Endothelial cell of umbilical vein (primary cell): ENCODE data around the gene MYD88. TPM values are rescaled to one million over a fixed set of nuclear protein-coding genes. Genes with fewer than 3 reads are reported as not detected.

Experiments used
- BruUV-seq: library from RNA; stranded (reverse); fragments of 400-500 nt; replicated peaks from 2 replicates; lab custom pipeline; 2021; lab: Mats Ljungman, UMichigan
- CTCF ChIA-PET: fragments of 300-600, 350-600 bp; sonication (Branson Sonifier 250); formaldehyde crosslinking; loops from one replicate; lab custom pipeline; 2021; ENCODE audit warnings: antibody characterized with exemption, inconsistent platforms; lab: Charles Lee
- POLR2A ChIA-PET: fragments of 300-600, 350-600 bp; sonication (Branson Sonifier 250); formaldehyde crosslinking; loops from one replicate; lab custom pipeline; 2021; ENCODE audit warnings: antibody characterized with exemption, inconsistent platforms; lab: Charles Lee
- DNase-seq: peaks from one replicate; pipeline ENCODE4 v3.0.0-alpha.2; 2011; ENCODE audit warnings: low read depth, low spot score
- FAIRE-seq: peaks from 2 replicates; lab custom pipeline; 2011; peaks lifted over from hg19 to GRCh38; lab: Jason Lieb, UNC
- H2AFZ ChIP-seq: 2 replicates; pipeline ENCODE4 v1.6.0; 2012; ENCODE audit warnings: low read depth, low read length, control low read depth, inconsistent platforms
- H3K27ac ChIP-seq: 2 replicates; pipeline ENCODE4 v1.5.1; 2011; ENCODE audit warnings: low read depth, mild to moderate bottlenecking, control low read depth, low read length, moderate library complexity; ENCODE audit not compliant: insufficient read depth
- H3K27me3 ChIP-seq, 2 experiments: 2 replicates each; pipeline versions ENCODE4 v1.6.0 to v1.6.1; 2011; ENCODE audit warnings: low read length in 2 of 2, mixed read lengths in 1 of 2; ENCODE audit not compliant: control insufficient read depth in 2 of 2, insufficient read depth in 2 of 2
- H3K36me3 ChIP-seq, 2 experiments: 2 replicates in 1 of 2; 3 replicates in 1 of 2; pipeline ENCODE4 v1.5.1; 2011; ENCODE audit warnings: low read length in 2 of 2, mild to moderate bottlenecking in 1 of 2, moderate library complexity in 1 of 2; ENCODE audit not compliant: control insufficient read depth in 2 of 2, insufficient read depth in 2 of 2; ENCODE audit errors: extremely low read depth in 1 of 2
- H3K4me1 ChIP-seq: 3 replicates; pipeline ENCODE4 v1.5.1; 2011; ENCODE audit warnings: mild to moderate bottlenecking, low read length; ENCODE audit not compliant: control insufficient read depth, insufficient read depth; ENCODE audit errors: extremely low read depth
- H3K4me2 ChIP-seq: 2 replicates; pipeline ENCODE4 v1.6.1; 2011; ENCODE audit warnings: low read length, control low read depth, mixed read lengths; ENCODE audit not compliant: insufficient read depth
- H3K4me3 ChIP-seq, 3 experiments: fragments of 200-600 bp in 1 of 3; sonication (generic), shearing (Covaris generic) in 1 of 3; replicated peaks in 1 of 3; 2 replicates each; pipeline ENCODE4 v1.5.1; 2011 to 2016; ENCODE audit warnings: control low read depth in 3 of 3, low read length in 3 of 3, mild to moderate bottlenecking in 2 of 3, inconsistent platforms in 1 of 3, low read depth in 1 of 3, moderate library complexity in 1 of 3; ENCODE audit not compliant: insufficient read depth in 1 of 3
- H3K79me2 ChIP-seq: 2 replicates; pipeline ENCODE4 v1.6.0; 2012; ENCODE audit warnings: low read length, inconsistent platforms; ENCODE audit not compliant: control insufficient read depth, insufficient read depth
- H3K9ac ChIP-seq: replicated peaks from 2 replicates; pipeline ENCODE3; 2011; ENCODE audit warnings: low read length, control low read depth; ENCODE audit not compliant: insufficient read depth; ENCODE audit errors: extremely low read depth
- H3K9me1 ChIP-seq: replicated peaks from 3 replicates; pipeline ENCODE4 v1.6.0; 2011; ENCODE audit warnings: mild to moderate bottlenecking, low read length; ENCODE audit not compliant: control insufficient read depth, insufficient read depth; ENCODE audit errors: extremely low read depth
- H3K9me3 ChIP-seq: replicated peaks from 2 replicates; pipeline ENCODE4 v1.5.1; 2012; ENCODE audit warnings: low read length, inconsistent platforms; ENCODE audit not compliant: control insufficient read depth, insufficient read depth
- H4K20me1 ChIP-seq: replicated peaks from 2 replicates; pipeline ENCODE3; 2011; ENCODE audit warnings: mild to moderate bottlenecking, low read length; ENCODE audit not compliant: control insufficient read depth, insufficient read depth; ENCODE audit errors: extremely low read depth
- EZH2 ChIP-seq: IDR thresholded peaks from 2 replicates; pipeline ENCODE4 v1.6.1; 2012; ENCODE audit warnings: borderline replicate concordance, low read depth, mild to moderate bottlenecking, moderate library complexity, low read length, inconsistent platforms; ENCODE audit not compliant: severe bottlenecking
- FOS ChIP-seq: IDR thresholded peaks from 2 replicates; pipeline ENCODE4 v1.6.1; 2011; ENCODE audit warnings: mild to moderate bottlenecking, low read length, moderate library complexity, borderline replicate concordance; ENCODE audit not compliant: insufficient read depth
- GATA2 ChIP-seq: IDR thresholded peaks from 2 replicates; pipeline ENCODE4 v1.7.0; 2011; ENCODE audit warnings: low read depth, mild to moderate bottlenecking, moderate library complexity, mixed read lengths, low read length; ENCODE audit not compliant: insufficient read length, insufficient read depth
- JUN ChIP-seq: IDR thresholded peaks from 2 replicates; pipeline ENCODE4 v1.6.1; 2011; ENCODE audit warnings: borderline replicate concordance, low read depth; ENCODE audit not compliant: insufficient read length, insufficient read depth
- MYC ChIP-seq: IDR thresholded peaks from one replicate; pipeline ENCODE4 v1.6.1; 2011; ENCODE audit warnings: mild to moderate bottlenecking, low read depth, low read length
- POLR2AphosphoS5 ChIP-seq: IDR thresholded peaks from 2 replicates; pipeline ENCODE4 v1.6.1; 2012; ENCODE audit warnings: low read depth, mild to moderate bottlenecking, control low read depth, low read length, moderate library complexity; ENCODE audit not compliant: insufficient read depth
- dilution Hi-C: fragments of 300-500 bp; cut with MboI; formaldehyde crosslinking; loops from one replicate; pipeline ENCODE4 v1.15.0; 2019; ENCODE audit warnings: low sequenced_read_pairs; ENCODE audit not compliant: extremely low pct_ligation_motif_present
- intact Hi-C: fragments of 100-400 bp; cut with micrococcal nuclease; formaldehyde crosslinking; loops from one replicate; pipeline ENCODE4 v1.10.0; 2022
- polyA plus RNA-seq, 4 experiments: library from polyadenylated mRNA; depleted of rRNA in 3 of 4; stranded (reverse) in 3 of 4; unstranded in 1 of 4; fragments of >200 nt; gene quantifications; 2 replicates each; pipeline versions ENCODE4 v1.2.1 to v1.2.3, GENCODE V29; 2011 to 2012; ENCODE audit warnings: missing spikeins in 1 of 4
- total RNA-seq: library from RNA; stranded (reverse); gene quantifications from 2 replicates; pipeline ENCODE4 v1.2.3, GENCODE V29; 2021
- TF ChIP-seq, protein P1 (sequence below): IDR thresholded peaks from 2 replicates; pipeline ENCODE4 v1.6.1; 2011; ENCODE audit not compliant: insufficient read depth, insufficient read length
- TF ChIP-seq, protein P2 (sequence below), 2 donors: IDR thresholded peaks; 1 replicate in 1 of 2; 2 replicates in 1 of 2; pipeline ENCODE4 v1.5.1; 2011; ENCODE audit warnings: low read length in 2 of 2, mild to moderate bottlenecking in 2 of 2, moderate library complexity in 2 of 2, control low read depth in 1 of 2, inconsistent platforms in 1 of 2, low read depth in 1 of 2; ENCODE audit not compliant: insufficient read depth in 1 of 2; ENCODE audit errors: extremely low read depth in 1 of 2

Gene MYD88
- total and polyA plus RNA-seq, 2 donors (not counting 3 experiments of a cell fraction or from before 2014, with no cell fraction given): 35.1 to 55.0 TPM

DNA sequence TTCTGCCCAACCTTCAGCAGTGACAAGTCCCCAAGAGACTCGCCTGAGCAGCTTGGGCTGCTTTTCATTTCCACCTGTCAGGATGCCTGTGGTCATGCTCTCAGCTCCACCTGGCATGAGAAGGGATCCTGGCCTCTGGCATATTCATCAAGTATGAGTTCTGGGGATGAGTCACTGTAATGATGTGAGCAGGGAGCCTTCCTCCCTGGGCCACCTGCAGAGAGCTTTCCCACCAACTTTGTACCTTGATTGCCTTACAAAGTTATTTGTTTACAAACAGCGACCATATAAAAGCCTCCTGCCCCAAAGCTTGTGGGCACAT, 3.5 kb downstream of the MYD88 start:
- dilution Hi-C loops: no loop called here
- CTCF ChIA-PET: interaction anchor here (0.8 to 1.1 kb wide), 4 partner anchors 13 to 205 kb away, joined by 3 to 4 read pairs (median 3); partner anchors contain the start of genes OXSR1 and XYLB
- no peak for DNase-seq

More for the DNA sequence above, 3.5 kb downstream of the MYD88 start:
- Histone ChIP-seq H3K4me3 (no peak overlapping the region), H3K27me3 (peaks cover 3 to 10% of the 10 kb centered on the region in 2 experiments), H3K27ac (no peak overlapping the region), H3K4me2 (no peak overlapping the region), H3K36me3 (peaks cover 0 to 14% of the 10 kb centered on the region in 2 experiments), H3K4me1 (peaks cover 20% of the 10 kb centered on the region), H3K9me1 (no peaks in the 10 kb centered on the region), H3K9ac (no peak overlapping the region), H4K20me1 (no peaks in the 10 kb centered on the region), H2AFZ (no peak overlapping the region), H3K9me3 (no peaks in the 10 kb centered on the region), H3K79me2 (no peaks in the 10 kb centered on the region)
- no peak for FAIRE-seq
- no TSS peak for BruUV-seq
- TF ChIP-seq EZH2: no peak
- TF ChIP-seq POLR2AphosphoS5: no peak
- no peak for TF ChIP-seq GATA2
- no peak for TF ChIP-seq JUN
- TF ChIP-seq, protein P1, sequence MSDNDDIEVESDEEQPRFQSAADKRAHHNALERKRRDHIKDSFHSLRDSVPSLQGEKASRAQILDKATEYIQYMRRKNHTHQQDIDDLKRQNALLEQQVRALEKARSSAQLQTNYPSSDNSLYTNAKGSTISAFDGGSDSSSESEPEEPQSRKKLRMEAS: no peak
- TF ChIP-seq FOS: no peak
- TF ChIP-seq, protein P2, sequence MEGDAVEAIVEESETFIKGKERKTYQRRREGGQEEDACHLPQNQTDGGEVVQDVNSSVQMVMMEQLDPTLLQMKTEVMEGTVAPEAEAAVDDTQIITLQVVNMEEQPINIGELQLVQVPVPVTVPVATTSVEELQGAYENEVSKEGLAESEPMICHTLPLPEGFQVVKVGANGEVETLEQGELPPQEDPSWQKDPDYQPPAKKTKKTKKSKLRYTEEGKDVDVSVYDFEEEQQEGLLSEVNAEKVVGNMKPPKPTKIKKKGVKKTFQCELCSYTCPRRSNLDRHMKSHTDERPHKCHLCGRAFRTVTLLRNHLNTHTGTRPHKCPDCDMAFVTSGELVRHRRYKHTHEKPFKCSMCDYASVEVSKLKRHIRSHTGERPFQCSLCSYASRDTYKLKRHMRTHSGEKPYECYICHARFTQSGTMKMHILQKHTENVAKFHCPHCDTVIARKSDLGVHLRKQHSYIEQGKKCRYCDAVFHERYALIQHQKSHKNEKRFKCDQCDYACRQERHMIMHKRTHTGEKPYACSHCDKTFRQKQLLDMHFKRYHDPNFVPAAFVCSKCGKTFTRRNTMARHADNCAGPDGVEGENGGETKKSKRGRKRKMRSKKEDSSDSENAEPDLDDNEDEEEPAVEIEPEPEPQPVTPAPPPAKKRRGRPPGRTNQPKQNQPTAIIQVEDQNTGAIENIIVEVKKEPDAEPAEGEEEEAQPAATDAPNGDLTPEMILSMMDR (IDR thresholded peaks at IDR 0.05; ENCODE audit: extremely low read depth in 1 of 2, insufficient read depth in 1 of 2, low read depth in 1 of 2, low read length in 2 of 2): no peak
- no peak for TF ChIP-seq MYC
- intact Hi-C loops: no loop called here
- POLR2A ChIA-PET: no interaction called here
